HL-60 (cell line): ENCODE results near the gene POMT1.

Experiments used
- POLR2AphosphoS5 ChIP-seq: IDR thresholded peaks from 2 replicates; pipeline ENCODE4 v1.6.1; 2012; ENCODE audit warnings: low read depth
- TF ChIP-seq, protein P1 (sequence below): IDR thresholded peaks from one replicate; pipeline ENCODE4 v1.5.1; 2011; ENCODE audit warnings: low read length, control low read depth, inconsistent platforms; ENCODE audit not compliant: insufficient read depth
- TF ChIP-seq, protein P2 (sequence below): IDR thresholded peaks from 2 replicates; pipeline ENCODE4 v1.6.1; 2012; ENCODE audit warnings: low read depth; ENCODE audit not compliant: insufficient replicate concordance

GRCh38 chr9:131481441-131482342, 21.0 kb upstream of the POMT1 start:
- TF ChIP-seq, protein P1, sequence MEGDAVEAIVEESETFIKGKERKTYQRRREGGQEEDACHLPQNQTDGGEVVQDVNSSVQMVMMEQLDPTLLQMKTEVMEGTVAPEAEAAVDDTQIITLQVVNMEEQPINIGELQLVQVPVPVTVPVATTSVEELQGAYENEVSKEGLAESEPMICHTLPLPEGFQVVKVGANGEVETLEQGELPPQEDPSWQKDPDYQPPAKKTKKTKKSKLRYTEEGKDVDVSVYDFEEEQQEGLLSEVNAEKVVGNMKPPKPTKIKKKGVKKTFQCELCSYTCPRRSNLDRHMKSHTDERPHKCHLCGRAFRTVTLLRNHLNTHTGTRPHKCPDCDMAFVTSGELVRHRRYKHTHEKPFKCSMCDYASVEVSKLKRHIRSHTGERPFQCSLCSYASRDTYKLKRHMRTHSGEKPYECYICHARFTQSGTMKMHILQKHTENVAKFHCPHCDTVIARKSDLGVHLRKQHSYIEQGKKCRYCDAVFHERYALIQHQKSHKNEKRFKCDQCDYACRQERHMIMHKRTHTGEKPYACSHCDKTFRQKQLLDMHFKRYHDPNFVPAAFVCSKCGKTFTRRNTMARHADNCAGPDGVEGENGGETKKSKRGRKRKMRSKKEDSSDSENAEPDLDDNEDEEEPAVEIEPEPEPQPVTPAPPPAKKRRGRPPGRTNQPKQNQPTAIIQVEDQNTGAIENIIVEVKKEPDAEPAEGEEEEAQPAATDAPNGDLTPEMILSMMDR, result no peak
- TF ChIP-seq POLR2AphosphoS5, result 0 out of 2 replicates have a peak, but pooled peaks have one; percentile 15
- TF ChIP-seq, protein P2, sequence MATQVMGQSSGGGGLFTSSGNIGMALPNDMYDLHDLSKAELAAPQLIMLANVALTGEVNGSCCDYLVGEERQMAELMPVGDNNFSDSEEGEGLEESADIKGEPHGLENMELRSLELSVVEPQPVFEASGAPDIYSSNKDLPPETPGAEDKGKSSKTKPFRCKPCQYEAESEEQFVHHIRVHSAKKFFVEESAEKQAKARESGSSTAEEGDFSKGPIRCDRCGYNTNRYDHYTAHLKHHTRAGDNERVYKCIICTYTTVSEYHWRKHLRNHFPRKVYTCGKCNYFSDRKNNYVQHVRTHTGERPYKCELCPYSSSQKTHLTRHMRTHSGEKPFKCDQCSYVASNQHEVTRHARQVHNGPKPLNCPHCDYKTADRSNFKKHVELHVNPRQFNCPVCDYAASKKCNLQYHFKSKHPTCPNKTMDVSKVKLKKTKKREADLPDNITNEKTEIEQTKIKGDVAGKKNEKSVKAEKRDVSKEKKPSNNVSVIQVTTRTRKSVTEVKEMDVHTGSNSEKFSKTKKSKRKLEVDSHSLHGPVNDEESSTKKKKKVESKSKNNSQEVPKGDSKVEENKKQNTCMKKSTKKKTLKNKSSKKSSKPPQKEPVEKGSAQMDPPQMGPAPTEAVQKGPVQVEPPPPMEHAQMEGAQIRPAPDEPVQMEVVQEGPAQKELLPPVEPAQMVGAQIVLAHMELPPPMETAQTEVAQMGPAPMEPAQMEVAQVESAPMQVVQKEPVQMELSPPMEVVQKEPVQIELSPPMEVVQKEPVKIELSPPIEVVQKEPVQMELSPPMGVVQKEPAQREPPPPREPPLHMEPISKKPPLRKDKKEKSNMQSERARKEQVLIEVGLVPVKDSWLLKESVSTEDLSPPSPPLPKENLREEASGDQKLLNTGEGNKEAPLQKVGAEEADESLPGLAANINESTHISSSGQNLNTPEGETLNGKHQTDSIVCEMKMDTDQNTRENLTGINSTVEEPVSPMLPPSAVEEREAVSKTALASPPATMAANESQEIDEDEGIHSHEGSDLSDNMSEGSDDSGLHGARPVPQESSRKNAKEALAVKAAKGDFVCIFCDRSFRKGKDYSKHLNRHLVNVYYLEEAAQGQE, result no peak
